Measurements from ENCODE around the gene DOK5. TPM values are rescaled to one million over a fixed set of nuclear protein-coding genes. Genes with fewer than 3 reads are reported as not detected.

DOK5 gene
- total and polyA plus RNA-seq, 2 of the 4 experiments (the other 2 are of a cell fraction) = 2.8 to 3.9 TPM

GRCh38 chr20:54534101-54534500 lies 58.7 kb downstream of the DOK5 start:
- Histone ChIP-seq H3K23ac (ENCODE audit: low read depth, low read length) (no peak overlapping the region), H3K9me1 (ENCODE audit: insufficient read depth, low read length) (no peaks in the 10 kb centered on the region), H3K79me1 (ENCODE audit: low read depth in 1 of 2, low read length in 2 of 2) (no peaks in the 10 kb centered on the region), H3K9ac (ENCODE audit: low read depth, low read length) (no peak overlapping the region), H3K18ac (ENCODE audit: low read depth, low read length) (no peak overlapping the region), H3K4me1 (ENCODE audit: control insufficient read depth, insufficient read depth, low read length) (no peaks in the 10 kb centered on the region; the same call in 1 of the 2 replicates), H3K4me2 (ENCODE audit: low read depth, low read length) (no peak overlapping the region), H2BK120ac (ENCODE audit: low read depth, low read length) (no peak overlapping the region), H4K8ac (ENCODE audit: low read depth in 2 of 2, low read length in 2 of 2) (no peak overlapping the region), H3K14ac (replicated peaks; ENCODE audit: low read depth, low read length) (no peak overlapping the region), H3K27me3 (ENCODE audit: control insufficient read depth, insufficient read depth, low read length) (no peaks in the 10 kb centered on the region), H2AFZ (replicated peaks; ENCODE audit: low read length, poor library complexity) (no peak overlapping the region), H3K56ac (ENCODE audit: extremely low read depth, insufficient read depth, low read length) (no peak overlapping the region), H2BK5ac (ENCODE audit: low read depth, low read length, poor library complexity, severe bottlenecking) (no peak overlapping the region), H2BK20ac (ENCODE audit: low read depth, low read length) (no peak overlapping the region), H3K9me3 (ENCODE audit: control insufficient read depth, insufficient read depth, low read length) (0 out of 2 replicates have a peak, but pooled peaks cover 2% of the 10 kb centered on the region), H2BK15ac (ENCODE audit: low read depth, low read length) (no peak overlapping the region), H4K20me1 (ENCODE audit: insufficient read depth, low read length) (no peaks in the 10 kb centered on the region), H2AK5ac (ENCODE audit: low read depth, low read length) (no peak overlapping the region), H3K4me3 (ENCODE audit: insufficient read depth, low read depth, low read length) (no peak overlapping the region), H3K36me3 (ENCODE audit: control insufficient read depth, insufficient read depth, low read length) (no peaks in the 10 kb centered on the region), H4K5ac (ENCODE audit: low read depth, low read length) (no peak overlapping the region), H3K4ac (ENCODE audit: low read depth, low read length) (no peak overlapping the region), H3K27ac (ENCODE audit: insufficient read depth, low read length) (no peak overlapping the region), H4K91ac (ENCODE audit: insufficient read depth, low read depth, low read length) (no peak overlapping the region), H2AK9ac (replicated peaks; ENCODE audit: low read depth, low read length, poor library complexity) (no peak overlapping the region)
- no peak for ATAC-seq (ENCODE audit: low read depth)
- dilution Hi-C loops (cut with HindIII; ENCODE audit: low sequenced_read_pairs, unreplicated experiment) (no loop called here), intact Hi-C loops (cut with micrococcal nuclease) (no loop called here), in situ Hi-C loops (cut with MboI; ENCODE audit: low sequenced_read_pairs) (no loop called here)
- no CpG with 5 or more reads among the region's 4 CpGs for WGBS, 2 experiments (ENCODE audit: extremely low coverage in 2 of 2, insufficient read length in 1 of 2)
- CTCF ChIA-PET = interaction anchor here (0.6 kb wide), 1 partner anchor 150 kb away, joined by 3 read pairs; no protein-coding TSS in a partner anchor
- POLR2A ChIA-PET (ENCODE audit: unreplicated experiment) = no interaction called here
- no TSS peak for BruUV-seq (replicated peaks)
- DNase-seq = no peak
- no peak for TF ChIP-seq MXI1 (IDR thresholded peaks at IDR 0.05; ENCODE audit: borderline replicate concordance, low read depth, low read length)
